Measurements from ENCODE around the gene RPL34. TPM values are rescaled to one million over a fixed set of nuclear protein-coding genes. Genes with fewer than 3 reads are reported as not detected.

RPL34 gene
- total and polyA plus RNA-seq, 2 of the 4 experiments (the other 2 are of a cell fraction) = 1,435 to 2,037 TPM

DNA sequence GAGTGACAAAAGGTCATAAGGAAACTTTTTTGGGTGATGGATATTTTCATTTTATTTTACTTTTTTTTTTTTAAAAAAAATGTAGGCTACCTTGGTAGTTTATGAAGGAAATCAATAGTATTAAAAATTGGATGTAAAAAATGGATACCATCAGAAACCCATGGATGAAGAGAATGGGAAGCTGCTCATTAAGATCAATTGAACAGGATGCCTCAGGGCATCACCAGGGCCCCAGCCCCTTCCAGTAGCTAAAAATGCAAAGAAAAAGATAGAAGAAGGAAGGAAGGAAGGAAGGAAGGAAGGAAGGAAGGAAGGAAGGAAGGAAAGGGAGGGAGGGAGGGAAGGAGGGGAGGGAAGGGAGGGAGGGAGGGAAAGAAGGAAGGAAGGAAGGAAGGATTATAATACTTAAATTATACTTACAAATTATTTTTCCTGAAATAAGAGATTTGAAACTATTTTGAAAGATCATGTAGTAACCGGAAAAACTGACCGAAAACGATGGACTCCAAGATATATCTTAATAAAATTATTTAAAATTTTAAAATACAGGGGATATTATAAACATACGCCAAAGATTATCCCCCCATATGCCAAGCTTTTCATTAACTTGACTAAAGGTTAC lies 54.1 kb downstream of the RPL34 start:
- no peaks in the 10 kb centered on the region for H3K4me1 ChIP-seq (ENCODE audit: control insufficient read depth, insufficient read depth, low read length)
- in situ Hi-C loops (cut with MboI; ENCODE audit: low sequenced_read_pairs) = no loop called here

More for the DNA sequence above, 54.1 kb downstream of the RPL34 start:
- H3K27ac ChIP-seq (ENCODE audit: insufficient read depth, low read length) = no peak overlapping the region
- no peak overlapping the region for H2AK9ac ChIP-seq (replicated peaks; ENCODE audit: low read depth, low read length, poor library complexity)
- ATAC-seq (ENCODE audit: low read depth) (no peak), DNase-seq (no peak)
- H2BK20ac ChIP-seq (ENCODE audit: low read depth, low read length) = no peak overlapping the region
- no peak overlapping the region for H3K56ac ChIP-seq (ENCODE audit: extremely low read depth, insufficient read depth, low read length)
- no peak overlapping the region for H2BK120ac ChIP-seq (ENCODE audit: low read depth, low read length)
- TF ChIP-seq CEBPB (IDR thresholded peaks at IDR 0.05; ENCODE audit: low read depth, low read length) (no peak), FOS (IDR thresholded peaks at IDR 0.05; ENCODE audit: low read depth, low read length) (no peak), MAZ (IDR thresholded peaks at IDR 0.05; ENCODE audit: borderline replicate concordance, low read depth, low read length) (no peak), CHD1 (IDR thresholded peaks at IDR 0.05; ENCODE audit: low read depth, low read length) (no peak), MAFK (IDR thresholded peaks at IDR 0.05; ENCODE audit: low read depth, low read length) (no peak), SMC3 (IDR thresholded peaks at IDR 0.05; ENCODE audit: low read depth, low read length) (no peak), MXI1 (IDR thresholded peaks at IDR 0.05; ENCODE audit: borderline replicate concordance, low read depth, low read length) (no peak), RFX5 (IDR thresholded peaks at IDR 0.05; ENCODE audit: low read depth, low read length) (no peak)
- TF ChIP-seq, protein P1, sequence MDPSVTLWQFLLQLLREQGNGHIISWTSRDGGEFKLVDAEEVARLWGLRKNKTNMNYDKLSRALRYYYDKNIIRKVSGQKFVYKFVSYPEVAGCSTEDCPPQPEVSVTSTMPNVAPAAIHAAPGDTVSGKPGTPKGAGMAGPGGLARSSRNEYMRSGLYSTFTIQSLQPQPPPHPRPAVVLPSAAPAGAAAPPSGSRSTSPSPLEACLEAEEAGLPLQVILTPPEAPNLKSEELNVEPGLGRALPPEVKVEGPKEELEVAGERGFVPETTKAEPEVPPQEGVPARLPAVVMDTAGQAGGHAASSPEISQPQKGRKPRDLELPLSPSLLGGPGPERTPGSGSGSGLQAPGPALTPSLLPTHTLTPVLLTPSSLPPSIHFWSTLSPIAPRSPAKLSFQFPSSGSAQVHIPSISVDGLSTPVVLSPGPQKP (IDR thresholded peaks at IDR 0.05; ENCODE audit: borderline replicate concordance, low read depth, low read length) = no peak
- TF ChIP-seq, protein P2, sequence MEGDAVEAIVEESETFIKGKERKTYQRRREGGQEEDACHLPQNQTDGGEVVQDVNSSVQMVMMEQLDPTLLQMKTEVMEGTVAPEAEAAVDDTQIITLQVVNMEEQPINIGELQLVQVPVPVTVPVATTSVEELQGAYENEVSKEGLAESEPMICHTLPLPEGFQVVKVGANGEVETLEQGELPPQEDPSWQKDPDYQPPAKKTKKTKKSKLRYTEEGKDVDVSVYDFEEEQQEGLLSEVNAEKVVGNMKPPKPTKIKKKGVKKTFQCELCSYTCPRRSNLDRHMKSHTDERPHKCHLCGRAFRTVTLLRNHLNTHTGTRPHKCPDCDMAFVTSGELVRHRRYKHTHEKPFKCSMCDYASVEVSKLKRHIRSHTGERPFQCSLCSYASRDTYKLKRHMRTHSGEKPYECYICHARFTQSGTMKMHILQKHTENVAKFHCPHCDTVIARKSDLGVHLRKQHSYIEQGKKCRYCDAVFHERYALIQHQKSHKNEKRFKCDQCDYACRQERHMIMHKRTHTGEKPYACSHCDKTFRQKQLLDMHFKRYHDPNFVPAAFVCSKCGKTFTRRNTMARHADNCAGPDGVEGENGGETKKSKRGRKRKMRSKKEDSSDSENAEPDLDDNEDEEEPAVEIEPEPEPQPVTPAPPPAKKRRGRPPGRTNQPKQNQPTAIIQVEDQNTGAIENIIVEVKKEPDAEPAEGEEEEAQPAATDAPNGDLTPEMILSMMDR (conservative IDR thresholded peaks at IDR 0.05; ENCODE audit: low read depth, low read length) = no peak
- TF ChIP-seq, protein P3, sequence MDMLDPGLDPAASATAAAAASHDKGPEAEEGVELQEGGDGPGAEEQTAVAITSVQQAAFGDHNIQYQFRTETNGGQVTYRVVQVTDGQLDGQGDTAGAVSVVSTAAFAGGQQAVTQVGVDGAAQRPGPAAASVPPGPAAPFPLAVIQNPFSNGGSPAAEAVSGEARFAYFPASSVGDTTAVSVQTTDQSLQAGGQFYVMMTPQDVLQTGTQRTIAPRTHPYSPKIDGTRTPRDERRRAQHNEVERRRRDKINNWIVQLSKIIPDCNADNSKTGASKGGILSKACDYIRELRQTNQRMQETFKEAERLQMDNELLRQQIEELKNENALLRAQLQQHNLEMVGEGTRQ (IDR thresholded peaks at IDR 0.05; ENCODE audit: low read depth, low read length) = no peak
- H3K27me3 ChIP-seq (ENCODE audit: control insufficient read depth, insufficient read depth, low read length) = no peaks in the 10 kb centered on the region
- H3K36me3 ChIP-seq (ENCODE audit: control insufficient read depth, insufficient read depth, low read length) = no peaks in the 10 kb centered on the region
- dilution Hi-C loops (cut with HindIII; ENCODE audit: low sequenced_read_pairs, unreplicated experiment) (no loop called here), intact Hi-C loops (cut with micrococcal nuclease) (no loop called here)
- H3K9me1 ChIP-seq (ENCODE audit: insufficient read depth, low read length) = 0 out of 2 replicates have a peak, but pooled peaks cover under 1% of the 10 kb centered on the region
- H3K9me3 ChIP-seq (ENCODE audit: control insufficient read depth, insufficient read depth, low read length) = no peaks in the 10 kb centered on the region
- H2BK15ac ChIP-seq (ENCODE audit: low read depth, low read length) = no peak overlapping the region
- no peak overlapping the region for H3K4me2 ChIP-seq (ENCODE audit: low read depth, low read length)
- no peak overlapping the region for H3K23ac ChIP-seq (ENCODE audit: low read depth, low read length)
- H2AFZ ChIP-seq (replicated peaks; ENCODE audit: low read length, poor library complexity) = no peak overlapping the region
- H3K14ac ChIP-seq (replicated peaks; ENCODE audit: low read depth, low read length) = no peak overlapping the region
- no peak overlapping the region for H3K4me3 ChIP-seq (ENCODE audit: insufficient read depth, low read depth, low read length)
- ChIA-PET CTCF (interaction anchor here (0.6 kb wide), 1 partner anchor 109 kb away, joined by 3 read pairs; no protein-coding TSS in a partner anchor), POLR2A (ENCODE audit: unreplicated experiment) (no interaction called here)
- H2BK5ac ChIP-seq (ENCODE audit: low read depth, low read length, poor library complexity, severe bottlenecking) = no peak overlapping the region
- no peak overlapping the region for H4K8ac ChIP-seq (ENCODE audit: low read depth in 2 of 2, low read length in 2 of 2)
- H3K9ac ChIP-seq (ENCODE audit: low read depth, low read length) = no peak overlapping the region
- WGBS, 2 experiments (ENCODE audit: extremely low coverage in 2 of 2, insufficient read length in 1 of 2) = no CpG with 5 or more reads among the region's 4 CpGs
- H4K20me1 ChIP-seq (ENCODE audit: insufficient read depth, low read length) = no peaks in the 10 kb centered on the region
- no peaks in the 10 kb centered on the region for H3K79me1 ChIP-seq (ENCODE audit: low read depth in 1 of 2, low read length in 2 of 2)
- H2AK5ac ChIP-seq (ENCODE audit: low read depth, low read length) = no peak overlapping the region
- no peak overlapping the region for H3K18ac ChIP-seq (ENCODE audit: low read depth, low read length)
- BruUV-seq (replicated peaks) = no TSS peak
- H3K4ac ChIP-seq (ENCODE audit: low read depth, low read length) = no peak overlapping the region
- no peak overlapping the region for H4K91ac ChIP-seq (ENCODE audit: insufficient read depth, low read depth, low read length)
- H4K5ac ChIP-seq (ENCODE audit: low read depth, low read length) = no peak overlapping the region

All from IMR-90 (cell line).